Measurements from ENCODE around the gene KCNMA1.

DNA sequence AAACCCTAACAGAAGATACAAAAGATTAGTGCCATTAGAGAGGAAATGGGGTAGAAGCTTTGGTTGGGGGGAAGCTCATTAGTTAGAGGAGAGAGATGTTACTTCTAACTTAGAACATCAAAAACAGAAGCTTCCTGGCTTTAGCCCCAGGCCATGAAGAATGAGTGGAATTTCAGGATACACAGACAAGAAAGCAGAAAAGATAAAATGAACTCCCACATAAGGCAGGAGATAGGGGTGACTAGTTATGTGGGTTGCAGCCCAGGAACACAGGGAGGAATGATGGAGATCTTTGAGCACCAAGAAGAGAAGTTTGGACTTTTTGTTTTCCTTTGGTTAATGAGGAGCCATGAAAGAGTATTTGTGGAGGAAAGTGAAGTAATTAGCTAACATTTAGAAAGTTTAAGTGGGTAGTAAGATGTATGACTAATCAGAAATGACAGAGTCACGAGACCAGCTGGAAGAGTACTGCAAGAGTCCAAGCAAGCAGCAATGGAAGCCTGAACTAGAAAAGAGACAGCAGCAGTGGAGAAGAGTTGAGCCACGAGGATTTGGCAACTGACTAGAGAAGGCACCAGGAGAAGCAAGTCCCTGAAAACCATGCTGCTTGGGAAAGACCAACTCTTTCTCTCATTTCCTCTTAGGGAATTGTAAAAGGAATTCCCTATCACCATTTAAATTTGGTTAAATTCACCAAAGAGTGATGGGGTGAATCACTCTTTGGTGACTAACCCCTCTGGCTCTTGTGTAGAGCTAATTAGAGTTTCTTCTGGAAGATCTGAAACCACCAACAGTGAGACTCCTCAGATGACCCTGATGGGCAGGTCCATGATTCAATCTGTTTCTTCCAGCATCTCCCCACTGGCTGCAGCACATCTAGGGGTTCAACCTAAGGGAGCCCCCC, 131.9 kb downstream of the KCNMA1 start:
- TF ChIP-seq, protein P1, sequence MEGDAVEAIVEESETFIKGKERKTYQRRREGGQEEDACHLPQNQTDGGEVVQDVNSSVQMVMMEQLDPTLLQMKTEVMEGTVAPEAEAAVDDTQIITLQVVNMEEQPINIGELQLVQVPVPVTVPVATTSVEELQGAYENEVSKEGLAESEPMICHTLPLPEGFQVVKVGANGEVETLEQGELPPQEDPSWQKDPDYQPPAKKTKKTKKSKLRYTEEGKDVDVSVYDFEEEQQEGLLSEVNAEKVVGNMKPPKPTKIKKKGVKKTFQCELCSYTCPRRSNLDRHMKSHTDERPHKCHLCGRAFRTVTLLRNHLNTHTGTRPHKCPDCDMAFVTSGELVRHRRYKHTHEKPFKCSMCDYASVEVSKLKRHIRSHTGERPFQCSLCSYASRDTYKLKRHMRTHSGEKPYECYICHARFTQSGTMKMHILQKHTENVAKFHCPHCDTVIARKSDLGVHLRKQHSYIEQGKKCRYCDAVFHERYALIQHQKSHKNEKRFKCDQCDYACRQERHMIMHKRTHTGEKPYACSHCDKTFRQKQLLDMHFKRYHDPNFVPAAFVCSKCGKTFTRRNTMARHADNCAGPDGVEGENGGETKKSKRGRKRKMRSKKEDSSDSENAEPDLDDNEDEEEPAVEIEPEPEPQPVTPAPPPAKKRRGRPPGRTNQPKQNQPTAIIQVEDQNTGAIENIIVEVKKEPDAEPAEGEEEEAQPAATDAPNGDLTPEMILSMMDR (IDR thresholded peaks at IDR 0.05), result no peak
- no peak for TF ChIP-seq POLR2A (IDR thresholded peaks at IDR 0.05)
